H54 (cell line): ENCODE data around the gene OSTF1.

ENCODE experiments used
- DNase-seq: peaks from one replicate; pipeline ENCODE4 v3.0.0; 2011; ENCODE audit warnings: low spot score, mixed read lengths; ENCODE audit not compliant: insufficient read length
- FAIRE-seq: peaks from 3 replicates; lab custom pipeline; 2011; peaks lifted over from hg19 to GRCh38; lab: Jason Lieb, UNC
- POLR2A ChIP-seq: IDR thresholded peaks from 2 replicates; pipeline ENCODE4 v1.6.1; 2011; ENCODE audit warnings: low read depth, mild to moderate bottlenecking, low read length

OSTF1 gene

GRCh38 chr9:75069171-75069570 is 19.1 kb upstream of the OSTF1 start:
- DNase-seq (no peak), FAIRE-seq (no peak)
- no peak for TF ChIP-seq POLR2A

GRCh38 chr9:75071530-75072122 is 16.7 kb upstream of the OSTF1 start:
- FAIRE-seq, result peak; percentile 92
- DNase-seq, result no peak
- TF ChIP-seq POLR2A, result no peak

GRCh38 chr9:75072895-75073294 is 15.4 kb upstream of the OSTF1 start:
- FAIRE-seq (no peak), DNase-seq (no peak)
- TF ChIP-seq POLR2A, result no peak

GRCh38 chr9:75081632-75082031 is 6.7 kb upstream of the OSTF1 start:
- FAIRE-seq, result no peak
- no peak for TF ChIP-seq POLR2A
- DNase-seq, result no peak

- FAIRE-seq (no peak), DNase-seq (no peak)
- no peak for TF ChIP-seq POLR2A
These were observed 4.9 kb upstream of the OSTF1 start for GRCh38 chr9:75083188-75083970.

GRCh38 chr9:75084081-75084672 is 4.1 kb upstream of the OSTF1 start:
- TF ChIP-seq POLR2A, result no peak
- FAIRE-seq (no peak), DNase-seq (no peak)

GRCh38 chr9:75085640-75086039 is 2.7 kb upstream of the OSTF1 start:
- TF ChIP-seq POLR2A, result no peak
- FAIRE-seq, result no peak

GRCh38 chr9:75086541-75087288 is 1.6 kb upstream of the OSTF1 start:
- DNase-seq, result no peak
- TF ChIP-seq POLR2A, result no peak
- no peak for FAIRE-seq

More at GRCh38 chr9:75085640-75086039, 2.7 kb upstream of the OSTF1 start:
- no peak for DNase-seq

- DNase-seq, result peak; percentile 51
- TF ChIP-seq POLR2A, result no peak
- peak; percentile 72 for FAIRE-seq
These were observed 958 bp upstream of the OSTF1 start for GRCh38 chr9:75087289-75087823.

- FAIRE-seq, result peak; percentile 84
- peak; percentile 48 for DNase-seq
- TF ChIP-seq POLR2A, result no peak
These were observed 495 bp downstream of the OSTF1 start for GRCh38 chr9:75088646-75089372.

- DNase-seq, result no peak
- no peak for TF ChIP-seq POLR2A
- no peak for FAIRE-seq
These were observed 1.1 kb downstream of the OSTF1 start for GRCh38 chr9:75089373-75089766.

- TF ChIP-seq POLR2A, result no peak
- FAIRE-seq, result peak; percentile 6
- DNase-seq, result no peak
These were observed 2.3 kb downstream of the OSTF1 start for GRCh38 chr9:75090579-75090978.

GRCh38 chr9:75092766-75093165 is 4.5 kb downstream of the OSTF1 start:
- TF ChIP-seq POLR2A, result no peak
- no peak for DNase-seq
- FAIRE-seq, result no peak

- FAIRE-seq (no peak), DNase-seq (no peak)
- no peak for TF ChIP-seq POLR2A
These were observed 8.5 kb downstream of the OSTF1 start for GRCh38 chr9:75096796-75097195.
